SK-N-SH (cell line): Measurements from ENCODE around the gene FSIP1. TPM values are rescaled to one million over a fixed set of nuclear protein-coding genes. Genes with fewer than 3 reads are reported as not detected.

ENCODE experiments used
- CTCF ChIA-PET: fragments of 300-600, 350-600 bp; formaldehyde crosslinking; extraction: SDS; loops from one replicate; lab custom pipeline; 2021; lab: Yijun Ruan, JAX
- POLR2A ChIA-PET: fragments of 350-600 bp; sonication (Branson Sonifier 250); formaldehyde crosslinking; extraction: SDS; loops from one replicate; lab custom pipeline; 2020; ENCODE audit warnings: antibody characterized with exemption, inconsistent platforms; lab: Yijun Ruan, JAX
- DNase-seq: peaks from one replicate; pipeline ENCODE4 v3.0.0; 2012
- H2AFZ ChIP-seq: fragments of 200-600 bp; sonication (generic); 2 replicates; pipeline ENCODE4 v1.8.1; 2016; ENCODE audit warnings: antibody characterized with exemption, mild to moderate bottlenecking, low read depth
- H3F3A ChIP-seq: fragments of 200-600 bp; sonication (generic); replicated peaks from 2 replicates; pipeline ENCODE3; 2016; ENCODE audit warnings: antibody characterized with exemption, mild to moderate bottlenecking; ENCODE audit not compliant: insufficient read depth
- H3K27ac ChIP-seq, 2 experiments: fragments of 200-500 bp in 1 of 2; fragments of 200-600 bp in 1 of 2; sonication (Bioruptor generic) in 1 of 2; sonication (generic), shearing (Covaris generic) in 1 of 2; 2 replicates each; pipeline versions ENCODE4 v1.5.1 to v1.6.1; 2014 to 2016; ENCODE audit warnings: low read depth in 2 of 2, inconsistent platforms in 1 of 2, low read length in 1 of 2, mild to moderate bottlenecking in 1 of 2, mixed read lengths in 1 of 2
- H3K27me3 ChIP-seq: fragments of 200-600 bp; sonication (generic), shearing (Covaris generic); 2 replicates; pipeline ENCODE4 v1.6.1; 2016; ENCODE audit warnings: mixed run types; ENCODE audit not compliant: insufficient read depth
- H3K36me3 ChIP-seq, 2 experiments: fragments of 200-500 bp in 1 of 2; fragments of 200-600 bp in 1 of 2; sonication (Bioruptor generic) in 1 of 2; sonication (generic) in 1 of 2; replicated peaks in 1 of 2; 2 replicates each; pipeline versions ENCODE3 to v1.5.1; 2014 to 2016; ENCODE audit warnings: low read length in 1 of 2, mild to moderate bottlenecking in 1 of 2; ENCODE audit not compliant: insufficient read depth in 2 of 2, control insufficient read depth in 1 of 2
- H3K4me1 ChIP-seq, 2 experiments: fragments of 200-500 bp in 1 of 2; fragments of 200-600 bp in 1 of 2; sonication (Bioruptor generic) in 1 of 2; sonication (generic), shearing (Covaris generic) in 1 of 2; 2 replicates each; pipeline versions ENCODE4 v1.5.1 to v1.6.1; 2014 to 2016; ENCODE audit warnings: low read depth in 1 of 2, low read length in 1 of 2, mixed run types in 1 of 2; ENCODE audit not compliant: insufficient read depth in 2 of 2, control insufficient read depth in 1 of 2
- H3K4me2 ChIP-seq: fragments of 200-600 bp; sonication (generic), shearing (Covaris generic); 2 replicates; pipeline ENCODE4 v1.6.1; 2017; ENCODE audit warnings: mixed run types
- H3K4me3 ChIP-seq, 2 experiments: fragments of 200-500 bp in 1 of 2; fragments of 200-600 bp in 1 of 2; sonication (Bioruptor generic) in 1 of 2; sonication (generic), shearing (Covaris generic) in 1 of 2; 2 replicates each; pipeline versions ENCODE4 v1.5.1 to v1.8.1; 2014 to 2016; ENCODE audit warnings: low read depth in 2 of 2, inconsistent platforms in 1 of 2, low read length in 1 of 2, mild to moderate bottlenecking in 1 of 2, mixed read lengths in 1 of 2, moderate library complexity in 1 of 2
- H3K79me2 ChIP-seq: fragments of 200-600 bp; sonication (generic); 2 replicates; pipeline ENCODE4 v1.8.1; 2017; ENCODE audit warnings: mild to moderate bottlenecking; ENCODE audit not compliant: insufficient read depth
- H3K9ac ChIP-seq: fragments of 200-600 bp; sonication (generic); 2 replicates; pipeline ENCODE4 v1.6.1; 2017; ENCODE audit warnings: mixed run types
- H3K9me2 ChIP-seq: fragments of 200-600 bp; sonication (generic); 2 replicates; pipeline ENCODE4 v1.6.1; 2017; ENCODE audit warnings: mixed run types
- H3K9me3 ChIP-seq: fragments of 200-600 bp; sonication (generic); 2 replicates; pipeline ENCODE4 v1.6.1; 2017; ENCODE audit warnings: mixed run types, mild to moderate bottlenecking, moderate library complexity
- H4K20me1 ChIP-seq: fragments of 200-600 bp; sonication (generic); 2 replicates; pipeline ENCODE4 v1.6.1; 2017; ENCODE audit warnings: mild to moderate bottlenecking, mixed run types; ENCODE audit not compliant: insufficient read depth
- ELF1 ChIP-seq: IDR thresholded peaks from 2 replicates; pipeline ENCODE4 v1.4.0; 2012
- FOSL2 ChIP-seq: IDR thresholded peaks from 2 replicates; pipeline ENCODE4 v1.4.0; 2012; ENCODE audit warnings: low read depth, mild to moderate bottlenecking, moderate library complexity, borderline replicate concordance
- FOXM1 ChIP-seq: IDR thresholded peaks from 2 replicates; pipeline ENCODE4 v1.4.0; 2012; ENCODE audit warnings: low read depth, mild to moderate bottlenecking
- GATA2 ChIP-seq: sonication (generic); formaldehyde crosslinking; IDR thresholded peaks from 2 replicates; pipeline ENCODE4 v1.5.0; 2020; ENCODE audit warnings: mild to moderate bottlenecking, missing genetic modification reagents
- POLR2AphosphoS5 ChIP-seq: IDR thresholded peaks from 2 replicates; pipeline ENCODE4 v1.6.1; 2012; ENCODE audit warnings: low read depth, low read length
- REST ChIP-seq: IDR thresholded peaks from 2 replicates; pipeline ENCODE4 v1.6.1; 2012; ENCODE audit warnings: mild to moderate bottlenecking, low read depth, low read length, moderate library complexity
- RXRA ChIP-seq: IDR thresholded peaks from 2 replicates; pipeline ENCODE4 v1.4.0; 2012; ENCODE audit warnings: low read depth, mild to moderate bottlenecking, borderline replicate concordance
- TCF12 ChIP-seq: IDR thresholded peaks from 2 replicates; pipeline ENCODE4 v1.4.0; 2012
- TEAD4 ChIP-seq: IDR thresholded peaks from 2 replicates; pipeline ENCODE4 v1.4.0; 2012; ENCODE audit warnings: mild to moderate bottlenecking, borderline replicate concordance; ENCODE audit not compliant: insufficient read depth
- YY1 ChIP-seq: IDR thresholded peaks from 2 replicates; pipeline ENCODE4 v1.4.0; 2012; ENCODE audit warnings: low read depth, mild to moderate bottlenecking
- WGBS: methylation state at CpG from one replicate; pipeline ENCODE4 v1.1.6; 2017; ENCODE audit warnings: low lambda C conversion rate; 5-methylcytosine and 5-hydroxymethylcytosine counted together
- polyA plus RNA-seq, 3 experiments: library from polyadenylated mRNA; depleted of rRNA; stranded (reverse); fragments of >200 nt; gene quantifications; 2 replicates each; pipeline ENCODE4 v1.2.3, GENCODE V29; 2012
- TF ChIP-seq, protein P1 (sequence below): IDR thresholded peaks from 2 replicates; pipeline ENCODE4 v1.4.0; 2012; ENCODE audit warnings: low read depth, borderline replicate concordance

FSIP1 gene
- polyA plus RNA-seq, 1 of the 3 experiments (the other 2 are of a cell fraction): 0.43 TPM

DNA sequence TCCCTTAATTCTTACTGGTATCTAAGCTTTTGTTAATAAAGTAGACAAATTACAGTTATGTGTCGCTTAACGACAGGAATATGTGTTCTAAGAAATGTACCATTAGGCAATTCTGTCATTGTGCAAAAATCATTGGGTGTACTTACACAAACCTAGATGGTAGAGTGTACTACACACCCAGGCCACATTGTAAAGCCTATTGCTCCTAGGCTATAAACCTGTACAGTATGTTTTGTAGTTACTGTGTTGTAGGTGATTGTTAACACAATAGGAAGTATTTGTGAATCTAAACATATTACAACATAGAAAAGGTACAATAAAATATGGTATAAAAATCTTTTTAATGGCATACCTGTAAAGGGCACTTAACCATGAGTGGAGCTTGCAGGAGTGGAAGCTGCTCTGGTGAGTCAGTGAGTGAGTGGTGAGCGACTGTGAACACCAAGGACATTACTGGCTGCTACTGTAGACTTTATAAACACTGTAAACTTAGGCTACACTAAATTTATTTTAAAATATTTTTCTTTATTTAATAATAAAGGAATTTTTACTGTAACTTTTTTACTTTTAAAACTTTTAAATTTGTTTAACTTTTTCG lies 47.4 kb downstream of the FSIP1 start (continued):
- TF ChIP-seq POLR2AphosphoS5: no peak

DNA sequence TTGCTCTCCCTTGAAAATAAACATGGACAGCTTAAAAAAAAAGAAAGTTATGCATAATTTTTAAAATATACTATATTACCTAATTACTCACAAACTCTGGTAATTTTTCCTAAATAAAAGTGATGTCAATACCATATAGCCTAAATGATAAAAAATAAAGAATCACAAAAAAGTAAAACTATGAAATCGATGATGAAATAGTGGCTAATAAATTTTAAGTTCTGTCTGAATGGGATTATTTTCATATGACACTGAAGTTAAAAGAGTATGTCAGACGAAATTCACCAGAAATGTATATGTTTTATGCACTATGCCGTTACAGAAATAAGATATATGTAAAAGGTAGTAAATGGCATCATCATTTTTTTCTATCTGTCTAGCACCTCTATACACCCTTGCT lies 51.4 kb downstream of the FSIP1 start:
- no peak for TF ChIP-seq TEAD4
- TF ChIP-seq REST: no peak
- TF ChIP-seq ELF1: no peak
- TF ChIP-seq GATA2 (CRISPR knock-in tag): no peak
- TF ChIP-seq, protein P1, sequence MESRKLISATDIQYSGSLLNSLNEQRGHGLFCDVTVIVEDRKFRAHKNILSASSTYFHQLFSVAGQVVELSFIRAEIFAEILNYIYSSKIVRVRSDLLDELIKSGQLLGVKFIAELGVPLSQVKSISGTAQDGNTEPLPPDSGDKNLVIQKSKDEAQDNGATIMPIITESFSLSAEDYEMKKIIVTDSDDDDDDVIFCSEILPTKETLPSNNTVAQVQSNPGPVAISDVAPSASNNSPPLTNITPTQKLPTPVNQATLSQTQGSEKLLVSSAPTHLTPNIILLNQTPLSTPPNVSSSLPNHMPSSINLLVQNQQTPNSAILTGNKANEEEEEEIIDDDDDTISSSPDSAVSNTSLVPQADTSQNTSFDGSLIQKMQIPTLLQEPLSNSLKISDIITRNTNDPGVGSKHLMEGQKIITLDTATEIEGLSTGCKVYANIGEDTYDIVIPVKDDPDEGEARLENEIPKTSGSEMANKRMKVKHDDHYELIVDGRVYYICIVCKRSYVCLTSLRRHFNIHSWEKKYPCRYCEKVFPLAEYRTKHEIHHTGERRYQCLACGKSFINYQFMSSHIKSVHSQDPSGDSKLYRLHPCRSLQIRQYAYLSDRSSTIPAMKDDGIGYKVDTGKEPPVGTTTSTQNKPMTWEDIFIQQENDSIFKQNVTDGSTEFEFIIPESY: no peak
- no peak for TF ChIP-seq YY1
- no peak for TF ChIP-seq FOSL2
- no peak for TF ChIP-seq TCF12
- TF ChIP-seq FOXM1: no peak
- no peak for TF ChIP-seq RXRA
- TF ChIP-seq POLR2AphosphoS5: no peak
- POLR2A ChIA-PET: no interaction called here
- Histone ChIP-seq H3K9me2 (0 out of 2 replicates have a peak, but pooled peaks cover 4% of the 10 kb centered on the region), H3K4me2 (no peak overlapping the region), H4K20me1 (no peaks in the 10 kb centered on the region), H3K4me3 (no peak overlapping the region), H3K9ac (no peak overlapping the region), H3K9me3 (no peaks in the 10 kb centered on the region), H3K27me3 (no peaks in the 10 kb centered on the region), H3K4me1 (no peaks in the 10 kb centered on the region; a peak in 1 of 4 replicates), H3K79me2 (no peaks in the 10 kb centered on the region), H3F3A (no peaks in the 10 kb centered on the region), H2AFZ (no peak overlapping the region), H3K27ac (no peak overlapping the region), H3K36me3 (no peaks in the 10 kb centered on the region)
- CTCF ChIA-PET: interaction anchor here (1.2 kb wide), 1 partner anchor 26 kb away, joined by 11 read pairs; no protein-coding TSS in a partner anchor
- no peak for DNase-seq
- 90% methylated on average over 3 of the region's 3 CpGs for WGBS
